ENCODE results near the gene ELOVL6.
"Not testable (repeated sequence)": the region's sequence is repeated elsewhere in the genome, so short reads cannot be mapped to it uniquely, and the experiment has no call there.

Gene ELOVL6

DNA sequence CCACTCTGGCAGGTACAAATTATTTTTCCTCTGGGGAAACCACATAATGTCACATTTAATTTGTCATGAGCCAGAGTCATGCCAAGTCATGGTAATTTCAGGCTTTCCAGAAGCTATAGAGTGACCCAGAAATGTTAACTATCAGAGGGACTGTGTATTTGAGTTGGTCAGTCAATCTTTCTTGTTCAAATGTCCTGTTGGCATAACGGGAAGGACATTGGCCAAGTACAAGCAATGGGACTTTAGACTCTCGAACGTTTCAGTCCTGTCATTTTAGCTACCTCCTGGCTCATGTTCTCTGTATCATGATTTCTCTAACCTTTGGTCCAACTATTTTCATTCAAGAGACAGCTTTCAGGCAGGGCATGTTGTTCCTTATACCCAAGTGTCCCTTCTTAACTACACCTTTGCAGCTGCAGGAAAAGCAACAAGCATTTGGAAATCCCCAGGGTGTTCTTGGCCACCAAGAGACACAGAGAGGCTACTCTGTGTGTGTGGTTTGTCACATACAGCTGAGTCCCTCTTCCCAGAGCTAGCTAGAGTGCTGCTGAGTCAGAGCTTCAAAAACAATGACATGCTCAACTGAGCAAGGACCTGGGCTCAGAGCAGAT is 143.2 kb downstream of the ELOVL6 start:
- peaks cover 12% of the 10 kb centered on the region for H3K4me1 Mint-ChIP-seq (ENCODE audit: low read depth)
- no peaks in the 10 kb centered on the region for H3K9me3 Mint-ChIP-seq
- no peak overlapping the region for H3K27ac Mint-ChIP-seq
- H3K4me3 Mint-ChIP-seq = no peak overlapping the region
- H3K36me3 Mint-ChIP-seq (ENCODE audit: low read depth) = no peaks in the 10 kb centered on the region
- H3K27me3 Mint-ChIP-seq = peaks cover 87% of the 10 kb centered on the region
- intact Hi-C loops (cut with micrococcal nuclease) = loop anchor here (5.0 kb wide), 1 partner anchor 82 kb away; no protein-coding TSS in a partner anchor

DNA sequence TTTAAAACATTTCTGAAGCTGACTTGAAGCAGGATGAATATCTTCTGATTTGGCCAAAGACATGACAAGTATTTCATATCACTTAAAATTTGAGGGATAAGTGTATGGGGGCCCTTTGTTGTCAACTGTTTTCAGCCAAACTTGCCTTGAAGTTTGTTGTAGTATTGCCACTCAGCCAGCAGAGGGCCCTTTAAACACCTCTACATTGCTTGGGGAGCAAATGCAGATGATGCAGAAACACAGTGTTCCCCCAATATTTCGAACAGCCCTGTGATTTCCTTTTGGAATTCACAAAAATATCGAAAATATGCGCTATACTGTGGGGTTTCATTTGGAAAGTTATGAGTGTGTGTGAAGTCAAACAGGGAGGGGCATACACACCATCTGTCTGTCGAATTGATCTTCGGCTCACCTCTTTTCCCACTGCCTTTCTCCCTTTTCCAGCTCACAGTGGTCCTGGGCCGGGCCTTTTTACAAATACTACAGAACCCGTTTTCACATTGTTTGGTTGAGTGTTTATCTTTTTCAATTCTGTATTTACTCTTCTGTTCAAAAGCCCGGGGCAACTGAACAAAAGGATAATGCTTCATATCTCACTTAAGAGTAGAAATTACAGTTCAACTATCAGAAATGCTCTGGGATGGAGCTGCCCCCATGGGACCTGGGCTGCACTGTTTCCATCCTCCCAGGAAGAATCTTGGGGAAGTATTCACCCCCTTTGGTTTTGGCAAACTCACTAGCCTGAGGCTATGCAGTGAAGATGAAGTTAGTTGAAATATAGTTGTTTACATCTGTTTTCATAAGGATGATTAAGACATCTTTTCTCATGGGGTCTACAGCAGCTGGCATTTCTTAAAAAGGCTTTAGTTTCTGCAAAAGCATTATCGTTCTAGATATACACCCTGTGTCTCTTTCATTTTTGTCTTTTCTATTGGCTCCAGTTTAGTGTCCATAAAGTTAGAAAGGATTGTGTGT is 148.2 kb downstream of the ELOVL6 start:
- no peaks in the 10 kb centered on the region for H3K4me1 Mint-ChIP-seq (ENCODE audit: low read depth)
- H3K4me3 Mint-ChIP-seq = no peak overlapping the region
- no peaks in the 10 kb centered on the region for H3K36me3 Mint-ChIP-seq (ENCODE audit: low read depth)
- no peak overlapping the region for H3K27ac Mint-ChIP-seq
- peaks cover 79% of the 10 kb centered on the region for H3K27me3 Mint-ChIP-seq
- intact Hi-C loops (cut with micrococcal nuclease) = loop anchor here (1.0 to 5.0 kb wide), 2 partner anchors 147 to 161 kb away; partner anchors contain the start of gene ELOVL6
- H3K9me3 Mint-ChIP-seq = no peaks in the 10 kb centered on the region

DNA sequence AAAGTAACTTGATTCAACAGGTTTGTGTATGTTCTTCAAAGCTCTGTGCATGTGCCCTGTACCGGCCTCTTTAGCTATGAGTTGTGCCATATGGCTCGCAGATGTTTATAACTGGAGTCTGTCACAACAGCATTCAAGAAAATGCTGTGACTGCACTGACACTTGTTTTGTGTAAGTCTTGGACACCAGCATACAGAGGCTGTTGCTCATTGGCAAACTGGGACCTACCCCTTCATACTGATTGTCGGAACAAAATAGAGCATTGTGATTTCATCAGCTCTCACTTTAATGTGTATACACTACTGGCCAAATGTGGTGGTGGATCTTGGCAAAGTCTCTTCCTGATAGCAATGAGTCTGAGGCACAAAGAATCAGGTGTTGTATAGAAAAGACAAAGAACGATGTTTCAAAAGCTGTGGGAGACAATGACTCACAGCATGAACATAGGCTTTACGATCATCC is 151.8 kb downstream of the ELOVL6 start:
- Mint-ChIP-seq H3K4me3 (no peak overlapping the region), H3K4me1 (ENCODE audit: low read depth) (peaks cover 5% of the 10 kb centered on the region), H3K27me3 (peaks cover 80% of the 10 kb centered on the region), H3K36me3 (ENCODE audit: low read depth) (no peaks in the 10 kb centered on the region), H3K27ac (no peak overlapping the region), H3K9me3 (no peaks in the 10 kb centered on the region)
- intact Hi-C loops (cut with micrococcal nuclease) = no loop called here

DNA sequence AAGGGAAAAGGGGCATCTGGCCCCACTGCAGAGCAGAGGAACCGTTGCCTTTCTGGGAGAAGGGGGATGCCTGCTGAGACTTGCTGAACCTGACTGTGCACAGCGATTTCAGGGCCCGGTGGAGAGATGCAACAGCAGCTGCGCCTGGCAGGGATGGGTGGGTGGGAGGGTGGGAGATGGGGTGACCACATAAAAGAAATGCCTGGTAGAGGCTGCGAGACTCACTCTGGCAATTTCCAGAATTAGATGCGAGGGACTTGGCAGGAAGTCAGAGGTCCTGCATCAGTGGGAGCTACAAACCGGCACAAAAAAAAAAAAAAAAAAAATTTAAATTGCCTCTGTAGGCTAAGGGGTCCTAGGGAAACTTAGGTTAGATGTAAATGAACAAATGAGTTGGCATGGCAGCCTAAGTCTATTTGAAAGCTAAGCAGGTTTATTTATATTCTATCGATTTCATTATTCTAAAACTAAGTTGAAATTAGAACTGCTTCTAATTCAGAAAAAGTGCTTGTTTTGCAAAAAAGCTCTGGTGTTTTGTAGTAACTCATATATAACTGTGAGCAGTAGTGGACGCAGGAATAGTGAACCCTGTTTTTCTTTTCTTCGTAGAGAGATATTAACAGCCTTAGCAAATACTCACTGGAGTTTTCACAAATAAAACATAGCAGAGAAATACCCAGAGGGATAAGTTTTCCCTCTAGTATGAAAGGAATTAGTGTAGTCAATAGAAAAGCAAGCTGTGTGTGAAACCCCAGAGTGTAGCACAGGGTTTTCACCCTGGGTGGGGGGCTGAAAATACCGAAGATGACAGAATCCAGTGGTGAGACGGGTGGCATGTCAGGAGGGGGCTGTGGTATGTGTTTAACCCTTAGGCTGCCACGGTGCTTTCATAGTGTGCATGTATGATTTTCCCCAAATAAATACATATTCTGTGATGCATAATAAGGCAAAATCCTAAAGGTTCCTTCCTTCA is 155.6 kb downstream of the ELOVL6 start:
- H3K27me3 Mint-ChIP-seq = peaks cover 88% of the 10 kb centered on the region
- H3K9me3 Mint-ChIP-seq = no peaks in the 10 kb centered on the region
- H3K36me3 Mint-ChIP-seq (ENCODE audit: low read depth) = no peaks in the 10 kb centered on the region
- intact Hi-C loops (cut with micrococcal nuclease) = no loop called here
- H3K27ac Mint-ChIP-seq = no peak overlapping the region
- no peak overlapping the region for H3K4me3 Mint-ChIP-seq
- peaks cover 5% of the 10 kb centered on the region for H3K4me1 Mint-ChIP-seq (ENCODE audit: low read depth)

DNA sequence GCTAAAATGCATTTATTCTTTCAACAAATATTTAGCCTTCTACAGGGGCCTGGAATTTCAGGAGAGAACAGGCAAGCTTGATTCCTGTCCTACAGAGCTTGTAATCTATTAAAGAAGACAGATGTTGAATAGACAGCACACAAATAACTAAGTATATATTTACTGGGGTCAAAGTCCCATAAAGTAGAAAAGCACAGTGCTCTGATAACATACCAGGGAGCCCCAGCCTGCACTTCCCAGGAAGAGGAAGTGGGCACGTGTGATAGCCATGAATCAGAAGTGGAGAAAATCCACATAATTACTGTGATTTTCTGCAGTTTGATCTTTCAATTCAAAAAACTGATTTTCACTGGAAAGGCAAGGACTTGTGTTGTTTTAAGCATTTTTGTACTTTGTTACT is 156.7 kb downstream of the ELOVL6 start:
- intact Hi-C loops (cut with micrococcal nuclease) = no loop called here
- Mint-ChIP-seq H3K4me1 (ENCODE audit: low read depth) (peaks cover 5% of the 10 kb centered on the region), H3K4me3 (no peak overlapping the region), H3K36me3 (ENCODE audit: low read depth) (no peaks in the 10 kb centered on the region), H3K27me3 (peaks cover 89% of the 10 kb centered on the region), H3K9me3 (no peaks in the 10 kb centered on the region), H3K27ac (no peak overlapping the region)

DNA sequence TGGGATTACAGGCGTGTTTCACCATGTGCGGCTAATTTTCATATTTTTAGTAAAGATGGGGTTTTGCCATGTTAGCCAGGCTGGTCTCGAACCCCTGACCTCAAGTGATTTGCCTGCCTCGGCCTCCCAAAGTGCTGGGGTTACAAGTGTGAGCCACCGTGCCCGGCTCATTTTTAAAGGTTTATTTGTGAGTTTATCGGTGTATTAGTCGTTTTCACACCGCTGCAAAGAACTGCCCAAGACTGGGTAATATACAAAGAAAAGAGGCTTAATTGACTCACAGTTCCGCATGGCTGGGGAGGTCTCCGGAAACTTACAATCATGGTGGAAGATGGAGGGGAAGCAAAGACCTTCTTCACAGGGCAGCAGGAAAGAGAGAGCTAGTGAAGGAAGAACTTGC is 159.3 kb downstream of the ELOVL6 start:
- H3K4me3 Mint-ChIP-seq; intact Hi-C loops (cut with micrococcal nuclease); H3K27ac Mint-ChIP-seq; H3K36me3 Mint-ChIP-seq (ENCODE audit: low read depth); H3K9me3 Mint-ChIP-seq: not testable (repeated sequence)
- Mint-ChIP-seq H3K4me1 (ENCODE audit: low read depth) (peaks cover 20% of the 10 kb centered on the region), H3K27me3 (peaks cover 91% of the 10 kb centered on the region)

DNA sequence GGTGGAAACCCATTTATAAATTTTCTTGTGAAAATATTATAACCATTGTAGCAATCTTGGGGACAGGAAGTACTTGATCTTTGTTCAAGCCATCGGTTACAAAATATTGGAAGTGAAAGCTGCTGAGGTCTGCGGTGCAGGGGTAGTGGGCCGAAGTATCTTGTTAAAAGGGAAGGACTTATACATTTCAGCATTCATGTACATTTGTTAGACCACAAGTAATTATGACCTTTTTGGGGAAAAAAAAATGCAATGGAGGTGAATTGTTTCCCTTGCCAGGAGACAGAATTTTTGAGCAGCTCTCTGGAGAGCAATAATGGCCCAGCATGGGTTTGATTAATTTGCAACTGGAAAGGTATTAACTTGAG is 164.4 kb downstream of the ELOVL6 start:
- H3K9me3 Mint-ChIP-seq = no peaks in the 10 kb centered on the region
- peaks cover 91% of the 10 kb centered on the region for H3K27me3 Mint-ChIP-seq
- H3K36me3 Mint-ChIP-seq (ENCODE audit: low read depth) = no peaks in the 10 kb centered on the region
- H3K4me1 Mint-ChIP-seq (ENCODE audit: low read depth) = peaks cover 38% of the 10 kb centered on the region
- no peak overlapping the region for H3K4me3 Mint-ChIP-seq
- H3K27ac Mint-ChIP-seq = no peak overlapping the region
- intact Hi-C loops (cut with micrococcal nuclease) = no loop called here

DNA sequence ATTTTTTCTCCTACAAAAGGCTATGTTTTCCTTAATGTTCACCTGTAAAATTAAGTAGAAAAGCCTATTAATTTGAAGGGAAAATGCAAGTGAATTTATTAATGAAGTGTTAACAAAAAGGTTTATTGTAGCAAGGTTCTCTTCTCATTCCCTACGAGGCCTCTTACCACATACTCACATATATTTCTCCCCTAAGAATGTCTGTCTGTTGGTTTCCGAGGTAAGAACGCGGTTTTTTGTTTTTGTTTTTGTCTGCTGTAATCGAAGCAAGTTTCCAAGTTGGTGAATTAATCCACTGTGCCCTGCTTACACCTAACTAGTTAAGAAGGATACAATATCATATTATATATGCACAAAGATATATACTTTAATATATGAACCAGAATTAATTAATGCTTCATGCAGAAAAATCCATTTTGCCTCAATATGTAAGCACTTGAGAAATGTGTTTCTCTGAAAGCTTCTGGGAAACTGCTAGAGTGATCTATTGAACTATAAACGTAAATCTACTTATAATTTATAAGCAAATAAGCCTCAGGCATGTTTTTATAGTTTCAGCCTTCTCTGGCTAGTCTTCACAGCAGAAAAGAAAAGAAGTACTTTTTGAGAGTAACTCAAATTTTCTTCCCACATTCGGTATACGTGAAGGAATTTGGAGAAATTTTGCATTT is 164.9 kb downstream of the ELOVL6 start:
- H3K9me3 Mint-ChIP-seq = no peaks in the 10 kb centered on the region
- no peak overlapping the region for H3K4me3 Mint-ChIP-seq
- no peaks in the 10 kb centered on the region for H3K36me3 Mint-ChIP-seq (ENCODE audit: low read depth)
- intact Hi-C loops (cut with micrococcal nuclease) = no loop called here
- no peak overlapping the region for H3K27ac Mint-ChIP-seq
- peaks cover 38% of the 10 kb centered on the region for H3K4me1 Mint-ChIP-seq (ENCODE audit: low read depth)
- peaks cover 92% of the 10 kb centered on the region for H3K27me3 Mint-ChIP-seq

DNA sequence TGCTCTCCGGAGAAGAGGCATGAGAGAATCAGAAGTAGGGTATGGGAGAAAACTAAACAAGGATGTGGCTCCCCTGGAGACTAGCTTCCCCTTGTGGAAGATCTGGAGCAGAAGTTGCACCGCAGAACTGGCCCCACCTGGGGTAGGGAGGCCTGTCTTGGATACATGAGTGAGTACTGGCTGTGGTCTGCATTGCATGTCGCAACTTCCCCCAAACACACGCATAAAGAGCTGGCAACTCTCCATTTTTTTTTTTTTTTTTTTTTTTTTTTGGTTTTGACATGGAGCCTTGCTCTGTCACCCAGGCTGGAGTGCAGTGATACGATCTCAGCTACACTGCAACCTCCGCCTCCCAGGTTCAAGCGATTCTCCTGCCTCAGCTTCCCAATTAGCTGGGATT is 165.8 kb downstream of the ELOVL6 start:
- intact Hi-C loops (cut with micrococcal nuclease) = no loop called here
- Mint-ChIP-seq H3K4me3 (no peak overlapping the region), H3K4me1 (ENCODE audit: low read depth) (peaks cover 38% of the 10 kb centered on the region), H3K9me3 (no peaks in the 10 kb centered on the region), H3K27ac (no peak overlapping the region), H3K36me3 (ENCODE audit: low read depth) (no peaks in the 10 kb centered on the region), H3K27me3 (peaks cover 90% of the 10 kb centered on the region)

DNA sequence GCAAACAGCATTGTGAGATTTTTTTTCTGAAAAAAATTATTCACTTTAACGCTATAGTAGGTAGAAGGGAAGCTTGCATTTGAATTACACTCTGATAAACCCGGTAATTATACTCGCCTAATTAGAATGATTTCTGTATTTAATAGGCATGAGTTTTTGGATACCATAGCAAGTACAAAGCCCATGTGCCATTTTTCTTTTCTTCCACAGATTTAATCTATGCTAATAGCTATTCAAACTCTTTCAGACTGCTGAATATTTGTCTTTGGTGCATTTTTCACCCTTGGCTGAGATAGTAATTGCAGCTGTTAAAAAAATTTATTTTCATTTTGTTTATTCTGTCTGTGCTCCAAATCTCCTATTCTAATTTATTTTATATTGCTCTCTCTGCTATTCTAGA is 172.7 kb downstream of the ELOVL6 start:
- Mint-ChIP-seq H3K36me3 (ENCODE audit: low read depth) (no peaks in the 10 kb centered on the region), H3K27ac (no peak overlapping the region), H3K27me3 (peaks cover 90% of the 10 kb centered on the region), H3K4me3 (no peak overlapping the region), H3K4me1 (ENCODE audit: low read depth) (peaks cover 4% of the 10 kb centered on the region), H3K9me3 (no peaks in the 10 kb centered on the region)
- intact Hi-C loops (cut with micrococcal nuclease) = no loop called here

DNA sequence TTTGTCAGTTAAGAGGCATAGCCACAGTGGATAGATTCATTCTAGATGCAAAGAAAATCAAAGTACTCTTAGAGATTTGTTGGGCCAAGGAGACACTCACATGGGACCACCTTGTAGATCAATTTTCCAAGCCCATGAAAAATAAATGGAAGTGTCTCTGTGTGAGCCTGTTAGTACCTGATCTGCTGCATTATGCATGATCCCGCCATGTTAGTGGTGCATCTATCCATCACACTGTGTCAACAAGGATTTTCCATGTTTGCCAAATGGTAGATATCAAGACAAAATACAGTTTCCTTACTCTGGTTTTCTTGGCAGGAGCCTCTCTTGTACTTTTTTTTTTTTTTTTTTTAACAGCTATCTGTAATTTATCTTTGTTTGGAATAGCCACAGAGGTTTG is 173.4 kb downstream of the ELOVL6 start:
- Mint-ChIP-seq H3K27ac (no peak overlapping the region), H3K36me3 (ENCODE audit: low read depth) (no peaks in the 10 kb centered on the region), H3K4me3 (no peak overlapping the region), H3K9me3 (no peaks in the 10 kb centered on the region), H3K4me1 (ENCODE audit: low read depth) (peaks cover 11% of the 10 kb centered on the region), H3K27me3 (peaks cover 90% of the 10 kb centered on the region)
- intact Hi-C loops (cut with micrococcal nuclease) = no loop called here

DNA sequence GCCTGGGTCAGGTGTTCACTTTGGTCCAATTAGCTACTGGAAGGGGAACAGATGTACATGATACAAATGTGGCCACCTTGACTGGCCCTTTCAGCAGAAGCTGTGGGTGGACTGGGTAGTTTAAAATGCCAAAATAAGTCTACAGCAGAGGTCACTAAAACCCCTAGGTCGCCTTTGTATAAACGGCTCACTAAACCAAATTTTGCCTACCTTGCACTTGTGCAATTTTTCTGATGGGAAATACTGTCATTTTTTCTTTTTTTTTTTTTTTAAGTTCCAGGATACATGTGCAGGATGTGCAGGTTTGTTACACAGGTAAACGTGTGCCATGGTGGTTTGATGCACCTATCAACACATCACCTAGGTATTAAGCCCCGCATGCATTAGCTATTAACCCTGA is 176.0 kb downstream of the ELOVL6 start:
- intact Hi-C loops (cut with micrococcal nuclease) = no loop called here
- Mint-ChIP-seq H3K9me3 (no peaks in the 10 kb centered on the region), H3K27me3 (peaks cover 84% of the 10 kb centered on the region), H3K4me1 (ENCODE audit: low read depth) (peaks cover 11% of the 10 kb centered on the region), H3K36me3 (ENCODE audit: low read depth) (no peaks in the 10 kb centered on the region), H3K4me3 (no peak overlapping the region), H3K27ac (no peak overlapping the region)
